SK-N-SH (cell line): ENCODE data around the gene BIRC3. TPM values are rescaled to one million over a fixed set of nuclear protein-coding genes. Genes with fewer than 3 reads are reported as not detected.

Source experiments
- CTCF ChIA-PET: fragments of 300-600, 350-600 bp; formaldehyde crosslinking; extraction: SDS; loops from one replicate; lab custom pipeline; 2021; lab: Yijun Ruan, JAX
- POLR2A ChIA-PET: fragments of 350-600 bp; sonication (Branson Sonifier 250); formaldehyde crosslinking; extraction: SDS; loops from one replicate; lab custom pipeline; 2020; ENCODE audit warnings: antibody characterized with exemption, inconsistent platforms; lab: Yijun Ruan, JAX
- DNase-seq: peaks from one replicate; pipeline ENCODE4 v3.0.0; 2012
- H2AFZ ChIP-seq: fragments of 200-600 bp; sonication (generic); 2 replicates; pipeline ENCODE4 v1.8.1; 2016; ENCODE audit warnings: antibody characterized with exemption, mild to moderate bottlenecking, low read depth
- H3F3A ChIP-seq: fragments of 200-600 bp; sonication (generic); replicated peaks from 2 replicates; pipeline ENCODE3; 2016; ENCODE audit warnings: antibody characterized with exemption, mild to moderate bottlenecking; ENCODE audit not compliant: insufficient read depth
- H3K27ac ChIP-seq, 2 experiments: fragments of 200-500 bp in 1 of 2; fragments of 200-600 bp in 1 of 2; sonication (Bioruptor generic) in 1 of 2; sonication (generic), shearing (Covaris generic) in 1 of 2; 2 replicates each; pipeline versions ENCODE4 v1.5.1 to v1.6.1; 2014 to 2016; ENCODE audit warnings: low read depth in 2 of 2, inconsistent platforms in 1 of 2, low read length in 1 of 2, mild to moderate bottlenecking in 1 of 2, mixed read lengths in 1 of 2
- H3K27me3 ChIP-seq: fragments of 200-600 bp; sonication (generic), shearing (Covaris generic); 2 replicates; pipeline ENCODE4 v1.6.1; 2016; ENCODE audit warnings: mixed run types; ENCODE audit not compliant: insufficient read depth
- H3K36me3 ChIP-seq, 2 experiments: fragments of 200-500 bp in 1 of 2; fragments of 200-600 bp in 1 of 2; sonication (Bioruptor generic) in 1 of 2; sonication (generic) in 1 of 2; replicated peaks in 1 of 2; 2 replicates each; pipeline versions ENCODE3 to v1.5.1; 2014 to 2016; ENCODE audit warnings: low read length in 1 of 2, mild to moderate bottlenecking in 1 of 2; ENCODE audit not compliant: insufficient read depth in 2 of 2, control insufficient read depth in 1 of 2
- H3K4me1 ChIP-seq, 2 experiments: fragments of 200-500 bp in 1 of 2; fragments of 200-600 bp in 1 of 2; sonication (Bioruptor generic) in 1 of 2; sonication (generic), shearing (Covaris generic) in 1 of 2; 2 replicates each; pipeline versions ENCODE4 v1.5.1 to v1.6.1; 2014 to 2016; ENCODE audit warnings: low read depth in 1 of 2, low read length in 1 of 2, mixed run types in 1 of 2; ENCODE audit not compliant: insufficient read depth in 2 of 2, control insufficient read depth in 1 of 2
- H3K4me2 ChIP-seq: fragments of 200-600 bp; sonication (generic), shearing (Covaris generic); 2 replicates; pipeline ENCODE4 v1.6.1; 2017; ENCODE audit warnings: mixed run types
- H3K4me3 ChIP-seq, 2 experiments: fragments of 200-500 bp in 1 of 2; fragments of 200-600 bp in 1 of 2; sonication (Bioruptor generic) in 1 of 2; sonication (generic), shearing (Covaris generic) in 1 of 2; 2 replicates each; pipeline versions ENCODE4 v1.5.1 to v1.8.1; 2014 to 2016; ENCODE audit warnings: low read depth in 2 of 2, inconsistent platforms in 1 of 2, low read length in 1 of 2, mild to moderate bottlenecking in 1 of 2, mixed read lengths in 1 of 2, moderate library complexity in 1 of 2
- H3K79me2 ChIP-seq: fragments of 200-600 bp; sonication (generic); 2 replicates; pipeline ENCODE4 v1.8.1; 2017; ENCODE audit warnings: mild to moderate bottlenecking; ENCODE audit not compliant: insufficient read depth
- H3K9ac ChIP-seq: fragments of 200-600 bp; sonication (generic); 2 replicates; pipeline ENCODE4 v1.6.1; 2017; ENCODE audit warnings: mixed run types
- H3K9me2 ChIP-seq: fragments of 200-600 bp; sonication (generic); 2 replicates; pipeline ENCODE4 v1.6.1; 2017; ENCODE audit warnings: mixed run types
- H3K9me3 ChIP-seq: fragments of 200-600 bp; sonication (generic); 2 replicates; pipeline ENCODE4 v1.6.1; 2017; ENCODE audit warnings: mixed run types, mild to moderate bottlenecking, moderate library complexity
- H4K20me1 ChIP-seq: fragments of 200-600 bp; sonication (generic); 2 replicates; pipeline ENCODE4 v1.6.1; 2017; ENCODE audit warnings: mild to moderate bottlenecking, mixed run types; ENCODE audit not compliant: insufficient read depth
- CHD2 ChIP-seq: fragments of 150-350 bp; IDR thresholded peaks from 2 replicates; pipeline ENCODE4 v1.6.1; 2018; ENCODE audit warnings: low read length; ENCODE audit not compliant: partially characterized antibody
- CTCF ChIP-seq: fragments of 200-600 bp; sonication (generic); IDR thresholded peaks from 2 replicates; pipeline ENCODE4 v1.6.1; 2017; ENCODE audit warnings: antibody characterized with exemption, mild to moderate bottlenecking, moderate library complexity
- ELF1 ChIP-seq: IDR thresholded peaks from 2 replicates; pipeline ENCODE4 v1.4.0; 2012
- EP300 ChIP-seq, 2 experiments: IDR thresholded peaks; 2 replicates each; pipeline versions ENCODE4 v1.4.0 to v1.6.1; 2012; ENCODE audit warnings: borderline replicate concordance in 1 of 2, low read depth in 1 of 2, low read length in 1 of 2
- FOSL2 ChIP-seq: IDR thresholded peaks from 2 replicates; pipeline ENCODE4 v1.4.0; 2012; ENCODE audit warnings: low read depth, mild to moderate bottlenecking, moderate library complexity, borderline replicate concordance
- FOXJ3 ChIP-seq: sonication (generic); formaldehyde crosslinking; IDR thresholded peaks from 2 replicates; pipeline ENCODE4 v1.5.1; 2020; ENCODE audit warnings: mild to moderate bottlenecking, missing genetic modification reagents
- GABPA ChIP-seq: IDR thresholded peaks from 2 replicates; pipeline ENCODE4 v1.4.0; 2012; ENCODE audit warnings: low read depth, mild to moderate bottlenecking
- IRF3 ChIP-seq: fragments of 150-350 bp; IDR thresholded peaks from 2 replicates; pipeline ENCODE4 v1.6.1; 2016; ENCODE audit warnings: mild to moderate bottlenecking, low read depth, low read length
- MEF2A ChIP-seq: IDR thresholded peaks from 2 replicates; pipeline ENCODE4 v1.4.0; 2012; ENCODE audit warnings: low read depth, borderline replicate concordance
- NRF1 ChIP-seq: IDR thresholded peaks from 2 replicates; pipeline ENCODE4 v1.6.1; 2012; ENCODE audit warnings: low read depth, mild to moderate bottlenecking, low read length
- PBX3 ChIP-seq: IDR thresholded peaks from 2 replicates; pipeline ENCODE4; 2012
- POLR2AphosphoS5 ChIP-seq: IDR thresholded peaks from 2 replicates; pipeline ENCODE4 v1.6.1; 2012; ENCODE audit warnings: low read depth, low read length
- RAD21 ChIP-seq: IDR thresholded peaks from 2 replicates; pipeline ENCODE4 v1.6.1; 2012; ENCODE audit warnings: mild to moderate bottlenecking, low read length
- RFX5 ChIP-seq: IDR thresholded peaks from 2 replicates; pipeline ENCODE4 v1.6.1; 2012; ENCODE audit warnings: mild to moderate bottlenecking, improper control_type of control experiment, low read length
- RXRA ChIP-seq: IDR thresholded peaks from 2 replicates; pipeline ENCODE4 v1.4.0; 2012; ENCODE audit warnings: low read depth, mild to moderate bottlenecking, borderline replicate concordance
- USF1 ChIP-seq: IDR thresholded peaks from 2 replicates; pipeline ENCODE4 v1.4.0; 2012; ENCODE audit warnings: low read depth, borderline replicate concordance
- WGBS: methylation state at CpG from one replicate; pipeline ENCODE4 v1.1.6; 2017; ENCODE audit warnings: low lambda C conversion rate; 5-methylcytosine and 5-hydroxymethylcytosine counted together
- polyA plus RNA-seq, 3 experiments: library from polyadenylated mRNA; depleted of rRNA; stranded (reverse); fragments of >200 nt; gene quantifications; 2 replicates each; pipeline ENCODE4 v1.2.3, GENCODE V29; 2012

The BIRC3 gene
- polyA plus RNA-seq, 1 of the 3 experiments (the other 2 are of a cell fraction), result 0.46 TPM

GRCh38 chr11:102378818-102379217 is 61.5 kb downstream of the BIRC3 start (continued):
- TF ChIP-seq CTCF, result no peak
- TF ChIP-seq ELF1, result no peak

GRCh38 chr11:102382384-102382783 is 65.1 kb downstream of the BIRC3 start:
- H3K9me2 ChIP-seq, result no peaks in the 10 kb centered on the region
- H3K4me3 ChIP-seq, result no peak overlapping the region
- no peaks in the 10 kb centered on the region for H3K27me3 ChIP-seq
- peaks cover 18% of the 10 kb centered on the region for H3F3A ChIP-seq
- H2AFZ ChIP-seq, result no peak overlapping the region
- H4K20me1 ChIP-seq, result peaks cover 3% of the 10 kb centered on the region; the same call in 1 of the 2 replicates
- H3K36me3 ChIP-seq, result peaks cover 48 to 69% of the 10 kb centered on the region in 2 experiments
- WGBS, result 100% methylated on average over 3 of the region's 3 CpGs
- ChIA-PET CTCF (interaction anchor here (1.0 to 5.0 kb wide), 3 partner anchors 8 to 114 kb away, joined by 3 to 23 read pairs (median 3); no protein-coding TSS in a partner anchor), POLR2A (no interaction called here)
- TF ChIP-seq FOXJ3 (CRISPR knock-in tag) (no peak), NRF1 (no peak), RXRA (no peak), RFX5 (no peak), USF1 (no peak), IRF3 (no peak), RAD21 (no peak), CHD2 (no peak), POLR2AphosphoS5 (no peak), PBX3 (no peak), FOSL2 (no peak), GABPA (no peak), EP300 (IDR thresholded peaks at IDR 0.05; ENCODE audit: borderline replicate concordance in 1 of 2, low read depth in 1 of 2, low read length in 1 of 2) (no peak), MEF2A (no peak), CTCF (no peak)
- no peak overlapping the region for H3K9ac ChIP-seq
- no peak overlapping the region for H3K27ac ChIP-seq
- DNase-seq, result no peak
- no peak overlapping the region for H3K4me2 ChIP-seq
- no peaks in the 10 kb centered on the region for H3K9me3 ChIP-seq
- peaks cover 0 to 8% of the 10 kb centered on the region in 2 experiments; a peak in 2 of 4 replicates for H3K4me1 ChIP-seq
- peaks cover 39% of the 10 kb centered on the region for H3K79me2 ChIP-seq
